HG03571 (cell line): ENCODE data around the gene RAB25.

ENCODE experiments used
- ATAC-seq: cut with Tn5 transposase; IDR thresholded peaks from one replicate; pipeline ENCODE4 v1.9.1; 2021; ENCODE audit not compliant: unreplicated experiment

RAB25 gene

GRCh38 chr1:156078728-156079127, 17.8 kb downstream of the RAB25 start:
- ATAC-seq = no peak

- no peak for ATAC-seq
Measured at GRCh38 chr1:156079762-156080161, 18.8 kb downstream of the RAB25 start.

- ATAC-seq = no peak
Measured at GRCh38 chr1:156080241-156080862, 19.4 kb downstream of the RAB25 start.

GRCh38 chr1:156080863-156081179, 19.9 kb downstream of the RAB25 start:
- ATAC-seq = no peak

GRCh38 chr1:156081180-156081916, 20.4 kb downstream of the RAB25 start:
- ATAC-seq = no peak

GRCh38 chr1:156081917-156082308, 21.0 kb downstream of the RAB25 start:
- ATAC-seq = no peak

GRCh38 chr1:156082309-156083091, 21.5 kb downstream of the RAB25 start, which contains the start of gene MEX3A:
TSS of gene MEX3A (minus strand) at chr1:156082465. CDS start at chr1:156081998, 467 bp downstream.
- ATAC-seq = no peak

GRCh38 chr1:156083800-156084790, 23.1 kb downstream of the RAB25 start:
- no peak for ATAC-seq

- ATAC-seq = no peak
Measured at GRCh38 chr1:156086256-156086662, 25.3 kb downstream of the RAB25 start.

GRCh38 chr1:156089704-156090103, 28.7 kb downstream of the RAB25 start:
- no peak for ATAC-seq

GRCh38 chr1:156090138-156090839, 29.3 kb downstream of the RAB25 start:
- ATAC-seq = no peak

GRCh38 chr1:156090840-156091188, 29.9 kb downstream of the RAB25 start:
- ATAC-seq = no peak

GRCh38 chr1:156091610-156092009, 30.6 kb downstream of the RAB25 start:
- ATAC-seq = no peak

- ATAC-seq = no peak
Measured at GRCh38 chr1:156095906-156096508, 35.0 kb downstream of the RAB25 start.

- ATAC-seq = peak; percentile 46
Measured at GRCh38 chr1:156096640-156097391, 35.9 kb downstream of the RAB25 start.

- ATAC-seq = no peak
Measured at GRCh38 chr1:156097499-156098178, 36.7 kb downstream of the RAB25 start.

- no peak for ATAC-seq
Measured at GRCh38 chr1:156098784-156099183, 37.8 kb downstream of the RAB25 start.

- ATAC-seq = no peak
Measured at GRCh38 chr1:156099282-156099681, 38.3 kb downstream of the RAB25 start.
